HPDE6-E6E7 (cell line): Measurements from ENCODE around the gene CFAP54.

Source experiments
- DNase-seq: peaks from one replicate; pipeline ENCODE4 v3.0.0; 2011; ENCODE audit warnings: missing footprints; ENCODE audit errors: extremely low spot score

Gene CFAP54

DNA sequence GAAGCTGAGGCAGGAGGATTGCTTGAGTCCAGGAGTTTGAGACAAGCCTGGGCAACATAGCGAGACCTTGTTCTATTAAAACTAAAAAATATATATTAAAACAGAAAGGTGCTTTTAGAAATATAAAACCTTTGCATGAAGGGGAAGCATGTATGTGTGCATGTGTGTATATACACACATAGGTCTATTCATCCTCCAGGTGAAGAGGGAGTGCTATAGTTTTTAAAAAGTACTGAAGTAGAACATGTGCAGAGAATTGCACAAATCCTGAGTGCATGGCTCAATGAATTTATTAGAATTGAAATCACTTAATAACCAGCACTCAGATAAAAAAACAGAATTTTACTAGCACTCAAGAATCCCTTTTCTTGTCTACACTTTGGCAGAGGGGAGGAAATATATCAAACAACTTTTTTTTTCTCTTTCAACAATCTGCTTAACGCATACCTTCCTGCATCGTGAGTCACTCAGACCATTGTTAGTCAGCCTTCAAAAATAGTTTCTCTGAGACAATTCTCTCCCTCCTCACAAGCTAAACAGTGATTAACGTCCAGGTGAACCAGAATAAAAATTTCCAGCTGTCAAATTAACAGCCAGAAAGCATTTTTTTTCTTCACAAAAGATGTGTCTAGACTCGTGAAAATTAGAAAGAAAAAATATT, 400.0 kb downstream of the CFAP54 start:
- peak; percentile 70 for DNase-seq

DNA sequence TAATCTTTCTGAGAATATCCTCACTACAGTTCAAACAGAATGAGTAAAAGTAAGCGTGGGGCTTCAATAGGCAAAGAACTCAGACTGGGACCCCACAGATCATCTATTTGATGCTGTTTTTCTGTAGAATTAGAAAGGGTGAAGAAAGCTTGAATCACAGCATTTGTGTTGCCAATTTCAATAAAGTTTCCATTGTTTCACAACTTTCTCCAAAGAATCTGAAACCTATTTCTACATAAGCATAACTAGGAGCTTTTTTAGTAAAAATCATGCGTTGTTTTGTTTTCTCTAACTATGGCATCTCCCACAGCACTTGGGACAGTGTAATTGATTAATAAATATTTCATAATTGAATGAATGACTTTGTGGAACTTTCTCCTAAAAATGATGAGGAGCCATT, 401.0 kb downstream of the CFAP54 start:
- no peak for DNase-seq

DNA sequence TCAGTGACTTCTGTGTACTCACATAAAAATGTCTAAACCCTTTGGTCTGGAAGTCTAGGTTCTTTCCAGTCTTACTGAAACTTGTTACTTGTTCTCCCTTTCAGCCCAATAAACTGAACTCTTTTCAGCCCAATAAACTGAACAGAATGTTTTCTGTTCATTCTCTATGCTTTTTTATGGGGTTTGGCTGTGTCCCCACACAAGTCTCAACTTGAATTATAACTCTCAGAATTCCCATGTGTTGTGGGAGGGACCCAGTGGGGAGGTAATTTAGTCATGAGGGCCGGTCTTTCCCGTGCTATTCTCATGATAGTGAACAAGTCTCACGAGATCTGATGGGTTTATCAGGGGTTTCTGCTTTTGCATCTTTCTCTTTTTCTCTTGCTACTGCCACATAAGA, 402.7 kb downstream of the CFAP54 start:
- DNase-seq, result no peak

DNA sequence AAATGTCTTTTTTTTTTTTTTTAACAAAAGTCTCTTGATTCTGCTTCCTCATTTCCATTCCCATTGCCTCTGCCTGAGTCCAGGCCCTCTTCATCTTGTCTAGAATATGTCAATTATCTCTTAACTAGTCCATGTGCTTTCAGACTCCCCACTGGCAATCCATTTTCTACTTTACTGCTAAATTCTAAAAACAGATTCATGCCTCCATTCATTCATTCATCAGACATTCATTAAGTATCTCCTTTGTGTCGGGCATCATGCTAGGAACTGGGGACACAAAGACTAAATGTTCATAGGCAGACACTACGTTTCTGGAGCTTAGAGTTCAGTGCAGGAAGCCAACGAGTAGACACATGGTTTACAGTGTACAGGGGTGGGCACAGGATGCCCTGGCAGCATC, 408.0 kb downstream of the CFAP54 start:
- DNase-seq, result no peak

DNA sequence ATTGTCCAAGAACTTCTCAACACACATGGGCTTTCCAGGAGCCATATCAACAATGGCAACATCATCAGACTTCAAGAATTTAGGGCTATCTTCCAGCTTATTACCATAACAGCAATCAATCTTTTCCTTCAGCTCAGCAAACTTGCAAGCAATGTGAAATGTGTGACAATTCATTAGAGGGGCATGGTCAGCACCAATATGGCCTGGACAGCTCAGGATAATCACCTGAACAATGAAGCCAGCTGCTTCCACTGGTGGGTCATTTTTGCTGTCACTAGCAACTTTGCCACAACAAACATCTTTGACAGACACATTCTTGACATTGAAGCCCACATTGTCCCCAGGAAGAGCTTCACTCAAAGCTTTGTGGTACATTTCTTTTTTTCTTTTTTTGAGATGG, 411.8 kb downstream of the CFAP54 start:
- DNase-seq, result no peak

DNA sequence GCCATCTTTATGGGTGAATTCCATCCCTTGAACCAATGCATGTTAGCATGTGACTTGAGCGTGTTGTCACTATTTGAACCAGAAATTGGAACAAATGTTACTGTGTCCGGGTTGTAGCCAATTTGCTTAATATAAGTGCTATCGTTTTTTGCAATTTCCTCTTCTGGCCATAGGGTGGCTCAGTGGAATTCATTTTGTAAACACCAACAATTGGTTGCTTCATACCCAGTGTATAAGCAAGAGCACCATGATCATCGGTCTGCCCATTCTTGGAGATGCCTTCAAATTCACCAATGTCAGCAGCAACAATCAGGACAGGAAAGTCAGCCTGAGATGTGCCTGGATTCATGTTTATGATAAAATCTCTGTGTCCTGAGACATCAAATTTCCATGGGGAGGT, 412.7 kb downstream of the CFAP54 start:
- DNase-seq, result no peak

DNA sequence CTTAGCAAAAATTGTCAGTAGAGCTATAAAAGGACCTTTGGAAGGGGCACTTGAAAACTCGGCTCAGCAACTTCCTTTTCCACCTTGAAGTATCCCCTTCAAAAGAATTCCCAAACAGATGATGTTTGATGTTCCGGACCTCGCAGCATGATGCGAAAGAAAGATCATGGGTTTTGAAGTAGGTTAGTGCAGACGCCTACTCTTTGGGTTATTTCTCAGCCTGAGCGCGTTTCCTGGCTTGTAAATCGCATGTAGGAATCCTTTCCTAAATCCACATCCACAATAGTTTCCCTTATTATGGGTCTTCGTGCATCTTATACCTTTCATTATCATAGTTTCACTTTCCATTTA, 417.1 kb downstream of the CFAP54 start:
- no peak for DNase-seq

DNA sequence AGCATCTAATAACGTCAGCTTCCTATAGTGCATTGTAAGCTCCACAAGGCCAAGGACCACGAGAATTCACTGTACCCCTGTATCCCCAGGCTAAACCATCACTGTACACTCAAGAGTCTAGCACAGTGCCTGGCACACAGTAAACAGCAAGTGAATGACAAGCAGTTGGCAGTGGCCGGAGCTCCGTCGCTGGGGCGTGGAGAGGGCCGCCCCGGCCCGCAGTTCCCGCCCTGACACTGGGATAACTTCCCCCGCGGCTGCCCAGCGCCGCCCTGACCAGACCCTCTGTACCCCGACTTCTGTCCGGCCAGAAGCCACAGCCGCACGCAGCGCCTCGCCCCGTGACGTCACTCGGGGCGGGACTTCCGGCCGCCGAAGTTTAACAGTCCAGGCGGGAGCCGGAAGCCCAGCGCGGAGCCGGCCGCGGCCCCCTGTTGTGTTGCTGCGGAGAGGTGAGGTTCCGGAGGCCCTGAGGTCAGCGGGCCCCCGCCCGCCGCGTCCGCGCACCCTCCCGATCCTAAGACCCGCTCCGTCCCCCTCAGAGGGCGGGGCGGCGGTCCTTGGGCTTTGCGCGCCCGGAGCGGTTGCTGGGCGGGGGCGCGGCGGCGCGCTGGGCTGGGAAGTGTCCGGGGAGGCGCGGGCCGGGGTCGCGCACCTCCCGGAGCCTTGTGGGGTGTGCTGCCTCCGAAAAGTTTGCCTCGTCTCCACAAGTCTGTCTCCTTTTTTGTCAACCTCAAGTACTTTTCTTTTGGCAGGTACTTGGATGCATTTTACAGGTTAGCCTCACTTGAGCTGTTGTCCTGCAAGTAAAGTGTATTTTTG, 417.7 kb downstream of the CFAP54 start, which contains the start of gene NEDD1:
TSS of gene NEDD1 (plus strand) at position 409 of the 822 bp plus-strand sequence. CDS start 2,503 bp downstream, outside the sequence.
- peak; percentile 52 for DNase-seq

DNA sequence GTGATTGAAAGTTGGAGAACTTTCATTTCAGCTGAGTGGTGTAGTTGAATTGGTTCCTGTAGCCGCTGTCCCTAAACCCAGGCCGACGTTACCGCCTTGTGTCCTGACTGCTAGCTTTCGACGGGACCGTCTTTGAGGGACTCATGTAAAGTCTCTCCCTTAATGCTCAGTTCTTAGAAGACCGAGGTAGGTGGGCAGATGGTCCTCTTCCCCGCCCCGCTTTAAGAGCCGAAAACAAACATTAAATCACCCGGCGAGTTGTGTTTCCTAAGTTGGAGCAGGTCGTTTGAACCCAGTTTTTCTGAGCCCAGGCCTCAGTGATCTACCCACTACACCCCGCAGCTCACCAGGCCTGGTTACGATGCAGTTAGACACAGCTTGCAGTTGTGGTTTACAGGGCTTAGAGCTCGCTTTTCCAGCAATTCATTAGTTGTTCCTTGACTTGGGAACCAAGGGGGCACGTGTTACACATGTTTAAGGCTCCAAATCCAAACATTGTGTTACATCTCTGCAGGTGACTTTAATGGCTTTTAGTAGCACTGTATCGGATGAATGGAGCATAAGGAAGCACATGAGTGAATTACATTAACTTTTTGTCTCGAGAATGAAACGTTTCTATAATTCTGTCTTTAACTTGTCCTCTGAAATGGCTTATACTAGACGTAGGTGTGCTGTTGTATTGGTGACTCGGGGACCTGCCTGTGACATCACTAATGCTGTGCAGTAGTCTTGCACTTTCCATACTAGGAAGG, 418.5 kb downstream of the CFAP54 start:
- DNase-seq, result peak; percentile 7

DNA sequence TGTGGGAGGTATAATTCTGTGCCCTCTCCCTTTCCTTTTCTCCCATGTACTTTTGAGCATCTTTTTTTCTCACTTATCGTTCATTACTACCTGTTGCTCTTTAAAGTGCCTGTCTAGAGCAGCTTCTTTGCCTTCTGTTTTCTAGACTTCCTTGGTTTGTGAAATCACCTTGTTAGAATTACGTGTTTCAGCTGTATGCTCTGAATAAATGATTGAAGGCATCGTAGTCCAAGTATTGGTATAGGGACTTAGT, 419.0 kb downstream of the CFAP54 start:
- no peak for DNase-seq

DNA sequence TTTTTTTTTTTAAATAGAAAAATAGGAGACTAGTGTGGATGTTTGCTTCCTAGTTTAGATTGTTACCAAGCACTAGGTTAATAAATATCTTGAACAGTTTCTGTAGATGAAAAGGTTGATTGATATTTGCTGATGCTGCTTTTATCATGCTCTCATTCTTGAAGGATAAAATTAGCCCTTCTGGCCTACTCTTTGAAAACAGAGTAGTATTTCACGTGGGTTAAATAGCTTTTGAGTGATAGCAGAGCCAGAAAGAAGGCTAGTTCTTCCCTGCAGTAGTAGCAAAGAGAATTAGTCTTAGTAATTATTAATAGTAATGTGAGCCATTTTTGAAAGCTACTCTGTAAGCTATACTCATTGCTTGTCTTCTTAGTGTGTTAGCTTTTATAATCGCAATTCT, 422.9 kb downstream of the CFAP54 start:
- DNase-seq, result no peak

DNA sequence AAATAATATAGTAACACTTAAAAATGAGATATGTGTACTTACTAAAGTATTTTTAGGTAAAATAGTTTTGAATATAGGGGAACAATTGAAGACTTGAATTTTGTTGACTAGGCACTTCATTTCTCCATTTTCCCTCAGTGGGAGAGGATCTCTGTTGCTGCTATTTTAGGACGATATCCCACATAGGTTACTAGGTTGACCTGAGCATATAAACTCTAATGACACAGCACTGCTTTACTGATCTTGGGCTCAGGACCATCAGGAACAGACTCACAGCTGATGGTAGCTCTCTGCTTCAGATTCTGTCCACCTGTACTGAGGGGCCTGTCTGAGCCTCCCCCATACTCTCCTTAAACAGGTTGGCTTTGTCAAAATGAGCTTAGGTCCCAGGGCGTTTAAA, 423.6 kb downstream of the CFAP54 start:
- DNase-seq, result no peak

DNA sequence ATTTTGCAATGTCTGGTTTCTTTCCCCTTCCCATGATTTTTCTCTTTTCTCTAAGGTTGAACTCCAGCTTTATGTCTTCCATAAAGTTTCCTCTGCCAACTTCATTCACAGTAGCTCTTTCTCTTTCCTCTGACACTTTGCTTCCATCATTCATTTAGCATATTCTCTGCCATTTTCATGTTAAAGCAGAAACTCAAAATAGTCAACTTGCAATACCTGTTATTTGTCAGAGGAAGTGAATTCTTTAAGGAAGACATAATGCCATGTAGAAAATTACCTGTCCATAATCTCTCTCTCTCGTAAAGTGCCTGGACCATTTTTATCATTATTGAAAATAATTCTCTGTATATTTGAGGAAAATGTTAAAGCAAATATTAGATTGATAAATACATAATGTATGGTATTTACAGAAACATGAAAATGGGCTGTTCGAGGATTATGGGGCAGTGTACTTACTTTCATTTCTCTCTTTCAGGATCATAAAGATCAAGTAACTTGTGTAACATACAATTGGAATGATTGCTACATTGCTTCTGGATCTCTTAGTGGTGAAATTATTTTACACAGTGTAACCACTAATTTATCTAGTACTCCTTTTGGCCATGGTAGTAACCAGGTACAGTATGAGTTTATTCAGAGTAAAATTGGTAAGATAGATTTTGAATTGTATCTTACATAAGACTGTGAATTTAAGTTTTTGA, 430.3 kb downstream of the CFAP54 start:
- no peak for DNase-seq
